WI38 (cell line): ENCODE measurements around the gene LAPTM5.

Experiments used
- H3K4me3 ChIP-seq: 2 replicates; pipeline ENCODE4 v1.5.1; 2011; ENCODE audit warnings: low read depth, mild to moderate bottlenecking, control low read depth, low read length
- TF ChIP-seq, protein P1 (sequence below): IDR thresholded peaks from 2 replicates; pipeline ENCODE4 v1.5.1; 2012; ENCODE audit warnings: low read depth, mild to moderate bottlenecking, control low read depth, low read length

Gene LAPTM5

DNA sequence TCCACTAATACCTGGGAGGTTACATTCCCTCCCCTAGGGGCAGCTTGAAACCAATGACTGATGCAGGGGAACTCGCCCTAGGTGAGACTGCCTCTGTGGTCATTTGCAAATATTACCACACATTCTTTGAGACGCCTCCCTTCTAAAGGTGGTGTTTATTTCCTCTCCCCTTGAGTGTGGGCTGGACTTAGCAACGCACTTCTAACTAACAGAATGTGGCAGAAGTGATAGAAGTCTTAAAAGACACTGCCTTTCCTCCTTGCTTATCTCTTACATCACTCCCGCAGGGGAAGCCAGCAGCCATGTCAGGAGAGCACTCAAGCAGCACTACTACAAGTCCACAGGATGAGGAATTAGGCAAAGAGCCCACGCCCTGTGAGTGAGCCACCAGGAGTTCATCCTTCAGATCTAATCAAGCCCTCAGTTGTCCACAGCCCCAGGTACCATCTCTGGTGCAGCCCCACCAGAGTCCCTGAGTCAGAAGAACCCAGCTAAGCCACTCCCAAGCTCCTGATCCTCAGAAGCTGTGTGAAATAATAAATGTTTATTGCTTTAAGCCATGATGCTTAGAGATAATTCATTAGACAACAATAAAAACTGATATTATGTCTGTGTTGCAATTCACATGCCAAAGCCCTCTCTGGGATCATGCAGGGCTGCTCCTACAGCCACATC is 19.4 kb downstream of the LAPTM5 start:
- no peak overlapping the region for H3K4me3 ChIP-seq
- TF ChIP-seq, protein P1, sequence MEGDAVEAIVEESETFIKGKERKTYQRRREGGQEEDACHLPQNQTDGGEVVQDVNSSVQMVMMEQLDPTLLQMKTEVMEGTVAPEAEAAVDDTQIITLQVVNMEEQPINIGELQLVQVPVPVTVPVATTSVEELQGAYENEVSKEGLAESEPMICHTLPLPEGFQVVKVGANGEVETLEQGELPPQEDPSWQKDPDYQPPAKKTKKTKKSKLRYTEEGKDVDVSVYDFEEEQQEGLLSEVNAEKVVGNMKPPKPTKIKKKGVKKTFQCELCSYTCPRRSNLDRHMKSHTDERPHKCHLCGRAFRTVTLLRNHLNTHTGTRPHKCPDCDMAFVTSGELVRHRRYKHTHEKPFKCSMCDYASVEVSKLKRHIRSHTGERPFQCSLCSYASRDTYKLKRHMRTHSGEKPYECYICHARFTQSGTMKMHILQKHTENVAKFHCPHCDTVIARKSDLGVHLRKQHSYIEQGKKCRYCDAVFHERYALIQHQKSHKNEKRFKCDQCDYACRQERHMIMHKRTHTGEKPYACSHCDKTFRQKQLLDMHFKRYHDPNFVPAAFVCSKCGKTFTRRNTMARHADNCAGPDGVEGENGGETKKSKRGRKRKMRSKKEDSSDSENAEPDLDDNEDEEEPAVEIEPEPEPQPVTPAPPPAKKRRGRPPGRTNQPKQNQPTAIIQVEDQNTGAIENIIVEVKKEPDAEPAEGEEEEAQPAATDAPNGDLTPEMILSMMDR = no peak

DNA sequence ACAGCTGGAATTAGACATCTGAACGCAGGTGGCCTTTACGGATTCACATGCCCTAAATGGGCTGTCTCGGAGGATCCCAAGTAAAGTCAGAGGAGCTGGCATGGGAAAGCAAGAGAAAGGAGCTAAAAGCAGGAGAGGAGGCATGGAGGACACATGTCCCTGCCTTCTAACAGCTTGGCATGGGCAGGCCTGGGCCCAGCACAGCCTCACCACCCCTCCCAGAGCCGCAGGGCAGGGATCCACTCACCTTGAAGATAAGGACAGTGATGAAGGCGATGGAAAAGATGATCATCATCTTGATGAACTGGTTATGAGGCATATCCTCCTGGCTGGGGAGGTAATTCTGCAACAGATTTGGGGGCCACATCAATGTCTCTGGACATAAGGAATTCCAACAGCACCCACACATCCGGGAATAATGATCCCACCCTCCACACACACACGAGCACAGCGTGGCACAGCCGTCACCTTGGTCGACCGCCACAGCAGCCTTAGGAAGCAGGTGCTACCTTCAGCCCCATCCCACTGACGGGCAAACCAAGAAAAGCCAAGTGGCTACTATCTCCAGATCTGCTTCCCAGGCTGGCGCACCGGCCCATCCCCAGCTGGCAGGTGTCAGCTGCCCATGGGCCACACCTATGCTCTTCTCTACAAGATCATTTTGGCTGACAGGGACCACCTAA is 20.1 kb downstream of the LAPTM5 start:
- no peak overlapping the region for H3K4me3 ChIP-seq
- TF ChIP-seq, protein P1 = no peak

DNA sequence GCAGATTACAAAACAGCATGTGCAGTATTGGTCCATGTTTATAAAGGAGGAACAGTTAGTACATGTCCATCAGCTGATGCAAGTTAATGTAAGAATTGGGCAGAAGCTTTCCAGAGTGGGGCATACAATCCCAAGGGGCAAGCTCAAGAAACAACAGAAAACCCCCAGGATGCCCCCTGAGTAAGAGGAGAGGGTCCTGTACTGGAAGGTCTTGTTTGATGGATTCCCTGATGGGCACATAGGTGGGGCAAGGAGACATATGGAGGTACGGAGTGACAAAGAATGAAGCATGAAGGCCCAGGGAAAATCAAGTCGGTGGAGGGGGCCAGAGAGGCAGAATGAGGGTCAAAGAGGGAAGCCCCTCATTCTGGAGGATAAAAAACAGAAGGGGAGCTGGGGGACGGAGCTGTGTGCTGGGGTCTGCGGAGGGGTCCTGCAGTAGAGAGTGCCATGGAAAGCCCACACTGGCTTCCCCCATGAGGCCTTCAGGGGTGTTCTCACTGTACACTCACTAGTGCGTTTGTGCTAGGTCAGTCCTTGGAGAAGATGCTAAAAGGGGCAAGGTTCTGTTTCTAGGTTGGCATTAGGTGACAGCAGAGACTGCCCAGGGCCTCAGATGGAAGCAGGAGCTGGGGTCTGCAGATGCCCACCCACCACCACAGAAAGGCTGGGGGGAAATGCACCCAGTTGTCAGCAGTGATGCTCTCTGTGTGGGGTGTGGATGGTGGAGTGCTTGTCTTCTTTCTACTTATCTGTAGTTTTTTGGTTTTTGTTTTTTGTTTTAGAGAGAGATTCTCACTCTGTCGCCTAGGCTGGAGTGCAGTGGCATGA is 21.7 kb downstream of the LAPTM5 start:
- TF ChIP-seq, protein P1 = no peak
- H3K4me3 ChIP-seq = no peak overlapping the region

DNA sequence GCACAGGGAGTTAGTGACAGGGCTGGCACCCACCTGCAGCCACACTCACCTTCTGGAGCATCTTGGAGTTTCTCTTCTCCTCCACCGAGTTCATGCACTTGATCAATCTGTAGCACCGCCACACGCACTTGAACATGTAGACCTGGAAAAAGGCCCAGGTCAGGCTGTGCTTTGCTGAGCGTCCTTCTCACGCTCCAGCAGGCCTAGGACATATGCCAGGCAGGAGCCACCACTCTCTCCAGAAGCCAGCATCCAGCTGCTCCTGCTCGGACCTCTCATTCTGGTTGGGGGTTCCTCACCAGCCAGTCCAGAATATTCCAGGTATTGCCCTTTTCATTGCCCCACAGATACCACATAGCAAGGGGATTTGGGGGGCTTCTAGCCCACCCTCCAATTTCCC is 22.4 kb downstream of the LAPTM5 start:
- TF ChIP-seq, protein P1 = no peak
- no peak overlapping the region for H3K4me3 ChIP-seq

DNA sequence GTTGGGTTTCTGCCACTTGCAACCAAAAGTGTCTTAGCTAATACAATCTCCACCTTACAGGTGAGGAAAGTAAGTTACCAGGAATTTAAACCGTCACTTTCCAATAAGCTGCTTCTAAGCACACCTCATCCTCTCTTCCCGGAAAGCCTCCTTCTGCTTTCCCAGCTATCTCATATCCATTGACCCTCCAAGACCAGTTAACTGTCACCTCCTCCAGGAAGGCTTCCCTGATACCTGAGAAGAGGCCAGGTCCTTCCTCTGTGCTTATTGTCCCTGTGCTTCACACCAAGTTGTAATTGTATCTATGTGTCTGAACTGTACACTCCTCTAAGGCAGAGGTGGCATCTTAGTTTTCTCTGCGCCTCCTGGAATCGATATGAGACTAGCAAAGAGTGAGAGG is 23.0 kb downstream of the LAPTM5 start:
- H3K4me3 ChIP-seq = no peak overlapping the region
- TF ChIP-seq, protein P1 = no peak

DNA sequence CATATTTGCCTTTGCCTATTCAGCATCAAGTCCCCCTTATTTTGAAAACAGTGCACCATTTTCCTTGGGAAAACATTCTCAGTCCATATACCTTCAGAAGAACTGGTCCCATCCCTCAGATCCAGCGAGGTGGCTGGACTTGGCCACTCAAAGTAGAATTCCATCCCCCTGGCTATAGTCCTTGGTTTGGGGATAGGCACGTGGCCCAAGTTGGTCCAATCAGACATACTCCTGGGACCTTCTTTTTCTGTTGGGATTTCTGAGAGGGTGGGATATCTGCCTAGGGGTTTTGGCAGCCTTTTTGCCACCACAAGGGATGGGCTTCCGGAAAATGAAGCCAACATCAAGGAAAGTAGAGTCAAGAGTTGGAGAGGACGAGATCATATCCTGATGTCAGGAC is 23.5 kb downstream of the LAPTM5 start:
- TF ChIP-seq, protein P1 = no peak
- no peak overlapping the region for H3K4me3 ChIP-seq

DNA sequence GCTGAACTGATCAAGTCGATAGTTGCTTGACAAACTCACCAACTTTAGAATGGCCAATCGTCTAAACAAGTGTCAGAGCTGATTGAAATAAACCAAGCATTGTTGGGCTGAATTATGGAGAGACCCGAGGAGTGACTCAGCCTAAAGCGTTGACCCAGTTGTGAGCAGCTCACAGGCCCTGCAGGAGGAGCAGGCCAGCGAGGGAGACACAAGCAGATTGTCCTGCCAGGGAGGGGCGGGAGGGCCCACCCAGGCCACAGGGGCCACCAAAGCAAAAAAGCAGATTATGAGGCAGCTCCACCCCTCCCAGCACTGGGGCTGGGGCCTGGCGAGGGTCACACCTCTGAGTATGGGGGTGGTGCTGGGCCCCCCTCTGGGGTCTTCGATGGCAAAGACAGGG is 24.1 kb downstream of the LAPTM5 start:
- TF ChIP-seq, protein P1 = no peak
- H3K4me3 ChIP-seq = no peak overlapping the region
